Measurements from ENCODE around the gene BLMH. TPM values are rescaled to one million over a fixed set of nuclear protein-coding genes. Genes with fewer than 3 reads are reported as not detected.

BLMH gene
- total RNA-seq, 1 experiment from 2014 or later, result 94.3 TPM

DNA sequence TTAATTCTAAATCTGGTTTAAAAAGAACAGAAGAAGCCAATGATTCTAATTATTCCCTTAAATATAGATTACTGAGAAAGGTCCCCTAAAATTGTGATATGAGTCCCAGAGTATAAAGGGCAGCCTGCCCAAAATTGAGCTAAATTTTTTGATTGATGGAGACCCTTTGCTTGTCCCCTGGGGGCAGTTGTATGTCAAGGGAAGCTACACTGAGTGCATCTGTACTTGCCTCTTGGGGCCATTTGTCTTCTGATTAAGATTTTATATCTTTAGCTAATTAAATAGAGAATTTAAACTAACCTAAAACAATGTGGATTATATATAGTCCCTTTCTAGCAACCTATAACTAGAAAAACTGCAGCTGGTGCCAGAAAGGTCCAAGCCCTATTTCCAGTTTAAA, 12.6 kb downstream of the BLMH start:
- TF ChIP-seq EZH2 (IDR thresholded peaks at IDR 0.05; ENCODE audit: borderline replicate concordance, low read depth, low read length, poor library complexity, severe bottlenecking), result no peak
- TF ChIP-seq, protein P1, sequence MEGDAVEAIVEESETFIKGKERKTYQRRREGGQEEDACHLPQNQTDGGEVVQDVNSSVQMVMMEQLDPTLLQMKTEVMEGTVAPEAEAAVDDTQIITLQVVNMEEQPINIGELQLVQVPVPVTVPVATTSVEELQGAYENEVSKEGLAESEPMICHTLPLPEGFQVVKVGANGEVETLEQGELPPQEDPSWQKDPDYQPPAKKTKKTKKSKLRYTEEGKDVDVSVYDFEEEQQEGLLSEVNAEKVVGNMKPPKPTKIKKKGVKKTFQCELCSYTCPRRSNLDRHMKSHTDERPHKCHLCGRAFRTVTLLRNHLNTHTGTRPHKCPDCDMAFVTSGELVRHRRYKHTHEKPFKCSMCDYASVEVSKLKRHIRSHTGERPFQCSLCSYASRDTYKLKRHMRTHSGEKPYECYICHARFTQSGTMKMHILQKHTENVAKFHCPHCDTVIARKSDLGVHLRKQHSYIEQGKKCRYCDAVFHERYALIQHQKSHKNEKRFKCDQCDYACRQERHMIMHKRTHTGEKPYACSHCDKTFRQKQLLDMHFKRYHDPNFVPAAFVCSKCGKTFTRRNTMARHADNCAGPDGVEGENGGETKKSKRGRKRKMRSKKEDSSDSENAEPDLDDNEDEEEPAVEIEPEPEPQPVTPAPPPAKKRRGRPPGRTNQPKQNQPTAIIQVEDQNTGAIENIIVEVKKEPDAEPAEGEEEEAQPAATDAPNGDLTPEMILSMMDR (conservative IDR thresholded peaks at IDR 0.05; ENCODE audit: low read depth, low read length), result no peak
- POLR2A ChIA-PET (ENCODE audit: low non-redundant PET), result no interaction called here
- H3K9me3 ChIP-seq (ENCODE audit: low read depth, low read length, poor library complexity, severe bottlenecking), result no peaks in the 10 kb centered on the region
- no peak for DNase-seq (ENCODE audit: low spot score)
- peaks cover 41% of the 10 kb centered on the region for H3K36me3 ChIP-seq (ENCODE audit: insufficient read depth, low read length, poor library complexity, severe bottlenecking)
- H3K4me1 ChIP-seq (ENCODE audit: insufficient read depth, low read length, poor library complexity, severe bottlenecking), result no peaks in the 10 kb centered on the region
- H3K4me3 ChIP-seq (ENCODE audit: low read depth, low read length, poor library complexity, severe bottlenecking), result no peak overlapping the region
- intact Hi-C loops (cut with micrococcal nuclease; ENCODE audit: unreplicated experiment), result loop anchor here (5.0 kb wide), 1 partner anchor 177 kb away; no protein-coding TSS in a partner anchor
- H3K27me3 ChIP-seq (replicated peaks; ENCODE audit: insufficient read depth, low read depth, low read length, poor library complexity), result no peaks in the 10 kb centered on the region
- H3K27ac ChIP-seq (ENCODE audit: low read depth, low read length, poor library complexity, severe bottlenecking), result no peak overlapping the region
- BruUV-seq (replicated peaks), result no TSS peak
- CTCF ChIA-PET, result interaction anchor here (0.6 to 0.9 kb wide), 4 partner anchors 21 to 909 kb away, joined by 3 to 7 read pairs (median 4); no protein-coding TSS in a partner anchor

GRCh38 chr17:30278032-30278431, 13.7 kb downstream of the BLMH start:
- intact Hi-C loops (cut with micrococcal nuclease; ENCODE audit: unreplicated experiment), result loop anchor here (1.0 to 5.0 kb wide), 2 partner anchors 153 to 176 kb away; no protein-coding TSS in a partner anchor
- H3K27me3 ChIP-seq (replicated peaks; ENCODE audit: insufficient read depth, low read depth, low read length, poor library complexity), result no peaks in the 10 kb centered on the region
- peak; percentile 53 for DNase-seq (ENCODE audit: low spot score)
- no TSS peak for BruUV-seq (replicated peaks)
- peaks cover 7% of the 10 kb centered on the region for H3K4me1 ChIP-seq (ENCODE audit: insufficient read depth, low read length, poor library complexity, severe bottlenecking)
- peaks cover 42% of the 10 kb centered on the region for H3K36me3 ChIP-seq (ENCODE audit: insufficient read depth, low read length, poor library complexity, severe bottlenecking)
- H3K27ac ChIP-seq (ENCODE audit: low read depth, low read length, poor library complexity, severe bottlenecking), result no peak overlapping the region
- no peak overlapping the region for H3K4me3 ChIP-seq (ENCODE audit: low read depth, low read length, poor library complexity, severe bottlenecking)
- POLR2A ChIA-PET (ENCODE audit: low non-redundant PET), result no interaction called here
- TF ChIP-seq, protein P1 (conservative IDR thresholded peaks at IDR 0.05; ENCODE audit: low read depth, low read length), result peak; percentile 63
- TF ChIP-seq EZH2 (IDR thresholded peaks at IDR 0.05; ENCODE audit: borderline replicate concordance, low read depth, low read length, poor library complexity, severe bottlenecking), result no peak
- CTCF ChIA-PET, result interaction anchor here (0.6 to 1.1 kb wide), 3 partner anchors 115 to 173 kb away, joined by 5 to 10 read pairs (median 9); no protein-coding TSS in a partner anchor
- no peaks in the 10 kb centered on the region for H3K9me3 ChIP-seq (ENCODE audit: low read depth, low read length, poor library complexity, severe bottlenecking)

DNA sequence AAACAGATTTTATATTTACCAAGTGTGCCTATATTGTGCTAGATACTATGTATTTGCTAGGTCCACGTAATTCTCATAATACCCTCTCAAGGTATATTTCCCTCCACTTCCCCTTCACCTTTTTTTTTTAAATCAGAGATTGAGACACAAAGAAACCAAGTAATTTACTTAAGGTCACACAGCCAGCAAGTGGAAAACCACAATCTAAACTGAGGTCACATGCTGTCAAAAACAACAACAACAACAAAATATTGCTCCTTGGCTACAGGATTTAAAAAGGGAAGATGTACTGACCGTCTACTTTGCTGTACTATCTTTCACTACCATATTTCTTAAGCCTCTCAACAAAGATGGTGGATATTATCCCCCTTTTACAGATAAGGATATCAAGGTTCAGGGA, 15.8 kb downstream of the BLMH start:
- no peak overlapping the region for H3K4me3 ChIP-seq (ENCODE audit: low read depth, low read length, poor library complexity, severe bottlenecking)
- no peaks in the 10 kb centered on the region for H3K9me3 ChIP-seq (ENCODE audit: low read depth, low read length, poor library complexity, severe bottlenecking)
- ChIA-PET CTCF (no interaction called here), POLR2A (ENCODE audit: low non-redundant PET) (no interaction called here)
- no peaks in the 10 kb centered on the region for H3K27me3 ChIP-seq (replicated peaks; ENCODE audit: insufficient read depth, low read depth, low read length, poor library complexity)
- H3K27ac ChIP-seq (ENCODE audit: low read depth, low read length, poor library complexity, severe bottlenecking), result no peak overlapping the region
- peaks cover 46% of the 10 kb centered on the region for H3K36me3 ChIP-seq (ENCODE audit: insufficient read depth, low read length, poor library complexity, severe bottlenecking)
- no peak for DNase-seq (ENCODE audit: low spot score)
- intact Hi-C loops (cut with micrococcal nuclease; ENCODE audit: unreplicated experiment), result loop anchor here (5.0 kb wide), 1 partner anchor 174 kb away; no protein-coding TSS in a partner anchor
- H3K4me1 ChIP-seq (ENCODE audit: insufficient read depth, low read length, poor library complexity, severe bottlenecking), result peaks cover 7% of the 10 kb centered on the region
- TF ChIP-seq, protein P1 (conservative IDR thresholded peaks at IDR 0.05; ENCODE audit: low read depth, low read length), result no peak
- no peak for TF ChIP-seq EZH2 (IDR thresholded peaks at IDR 0.05; ENCODE audit: borderline replicate concordance, low read depth, low read length, poor library complexity, severe bottlenecking)
- no TSS peak for BruUV-seq (replicated peaks)

Data from A673 (cell line).